ENCODE measurements around the gene MRPL40.

- TF ChIP-seq MXI1 (conservative IDR thresholded peaks at IDR 0.05; ENCODE audit: poor library complexity, severe bottlenecking) (no peak), EZH2 (IDR thresholded peaks at IDR 0.05; ENCODE audit: borderline replicate concordance, insufficient read depth, low read length, poor library complexity, severe bottlenecking) (no peak)
- TF ChIP-seq, protein P1, sequence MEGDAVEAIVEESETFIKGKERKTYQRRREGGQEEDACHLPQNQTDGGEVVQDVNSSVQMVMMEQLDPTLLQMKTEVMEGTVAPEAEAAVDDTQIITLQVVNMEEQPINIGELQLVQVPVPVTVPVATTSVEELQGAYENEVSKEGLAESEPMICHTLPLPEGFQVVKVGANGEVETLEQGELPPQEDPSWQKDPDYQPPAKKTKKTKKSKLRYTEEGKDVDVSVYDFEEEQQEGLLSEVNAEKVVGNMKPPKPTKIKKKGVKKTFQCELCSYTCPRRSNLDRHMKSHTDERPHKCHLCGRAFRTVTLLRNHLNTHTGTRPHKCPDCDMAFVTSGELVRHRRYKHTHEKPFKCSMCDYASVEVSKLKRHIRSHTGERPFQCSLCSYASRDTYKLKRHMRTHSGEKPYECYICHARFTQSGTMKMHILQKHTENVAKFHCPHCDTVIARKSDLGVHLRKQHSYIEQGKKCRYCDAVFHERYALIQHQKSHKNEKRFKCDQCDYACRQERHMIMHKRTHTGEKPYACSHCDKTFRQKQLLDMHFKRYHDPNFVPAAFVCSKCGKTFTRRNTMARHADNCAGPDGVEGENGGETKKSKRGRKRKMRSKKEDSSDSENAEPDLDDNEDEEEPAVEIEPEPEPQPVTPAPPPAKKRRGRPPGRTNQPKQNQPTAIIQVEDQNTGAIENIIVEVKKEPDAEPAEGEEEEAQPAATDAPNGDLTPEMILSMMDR (IDR thresholded peaks at IDR 0.05; ENCODE audit: poor library complexity, severe bottlenecking), result no peak
Measured at GRCh38 chr22:19385221-19385906, 47.0 kb upstream of the MRPL40 start.
